T-cell (primary cell): ENCODE data around the gene INTS14. TPM values are rescaled to one million over a fixed set of nuclear protein-coding genes. Genes with fewer than 3 reads are reported as not detected.

Experiments used
- ATAC-seq, 4 experiments: fragments of 200-7000 bp in 3 of 4; fragments of 150-1000 bp in 1 of 4; cut with Tn5 transposase; replicated peaks in 1 of 4; 1 replicate in 3 of 4; 2 replicates in 1 of 4; pipeline ENCODE4 v1.10.0; 2021; ENCODE audit warnings: moderate library complexity in 3 of 4, mild to moderate bottlenecking in 2 of 4, moderate number of reproducible peaks in 1 of 4
- CTCF ChIA-PET, 2 donors: fragments of 300-600 bp; sonication (Branson Sonifier 250); formaldehyde crosslinking; loops; one replicate each; lab custom pipeline; 2022; ENCODE audit warnings: antibody characterized with exemption in 2 of 2; lab: Charles Lee
- POLR2A ChIA-PET, 2 donors: fragments of 300-600 bp; sonication (Branson Sonifier 250); formaldehyde crosslinking; loops; one replicate each; lab custom pipeline; 2022; ENCODE audit warnings: antibody characterized with exemption in 2 of 2; lab: Charles Lee
- DNase-seq, 35 experiments: peaks; one replicate each; pipeline versions ENCODE4 v3.0.0 to v3.0.0-alpha.2; 2013 to 2023
- H3K27ac ChIP-seq: one replicate; pipeline ENCODE4 v1.5.1; 2013; ENCODE audit warnings: low read length
- H3K27me3 ChIP-seq, 2 experiments: replicated peaks in 1 of 2; 1 replicate in 1 of 2; 2 replicates in 1 of 2; pipeline versions ENCODE4 v1.6.1 to v1.7.0; 2013; ENCODE audit warnings: low read length in 1 of 2, mixed read lengths in 1 of 2; ENCODE audit not compliant: control insufficient read depth in 2 of 2, insufficient read depth in 2 of 2; ENCODE audit errors: extremely low read depth in 1 of 2
- H3K36me3 ChIP-seq, 2 donors: 1 replicate in 1 of 2; 2 replicates in 1 of 2; pipeline versions ENCODE4 v1.6.1 to v1.7.0; 2013; ENCODE audit warnings: low read length in 1 of 2; ENCODE audit not compliant: control insufficient read depth in 2 of 2, insufficient read depth in 1 of 2; ENCODE audit errors: extremely low read depth in 1 of 2
- H3K4me1 ChIP-seq, 2 experiments: 1 replicate in 1 of 2; 2 replicates in 1 of 2; pipeline versions ENCODE4 v1.6.1 to v1.7.0; 2013; ENCODE audit warnings: low read length in 2 of 2, mixed read lengths in 1 of 2; ENCODE audit not compliant: insufficient read depth in 2 of 2, control insufficient read depth in 1 of 2; ENCODE audit errors: extremely low read depth in 1 of 2
- H3K4me3 ChIP-seq, 2 donors: 1 replicate in 1 of 2; 2 replicates in 1 of 2; pipeline versions ENCODE4 v1.5.1 to v1.7.0; 2013; ENCODE audit warnings: mild to moderate bottlenecking in 2 of 2, low read length in 1 of 2, moderate library complexity in 1 of 2; ENCODE audit not compliant: control insufficient read depth in 1 of 2; ENCODE audit errors: extremely low read depth in 1 of 2
- H3K9me3 ChIP-seq: 2 replicates; pipeline ENCODE4 v1.7.0; 2013
- H3K27ac Mint-ChIP-seq, 2 donors: one replicate each; pipeline ENCODE4 v1.8.0; 2020 to 2021; ENCODE audit warnings: mild to moderate bottlenecking in 2 of 2, mixed read lengths in 2 of 2
- H3K27me3 Mint-ChIP-seq, 2 donors: one replicate each; pipeline ENCODE4 v1.8.0; 2021 to 2022; ENCODE audit warnings: mixed read lengths in 2 of 2
- H3K36me3 Mint-ChIP-seq: one replicate; pipeline ENCODE4 v1.8.0; 2021; ENCODE audit warnings: mixed read lengths
- H3K4me1 Mint-ChIP-seq, 3 donors: one replicate each; pipeline ENCODE4 v1.8.0; 2020 to 2022; ENCODE audit warnings: mixed read lengths in 3 of 3, mild to moderate bottlenecking in 1 of 3
- H3K4me3 Mint-ChIP-seq, 3 donors: one replicate each; pipeline ENCODE4 v1.8.0; 2020 to 2022; ENCODE audit warnings: mild to moderate bottlenecking in 3 of 3, mixed read lengths in 3 of 3, moderate library complexity in 3 of 3
- H3K9me3 Mint-ChIP-seq, 3 donors: one replicate each; pipeline ENCODE4 v1.8.0; 2020 to 2022; ENCODE audit warnings: mixed read lengths in 3 of 3
- WGBS: methylation state at CpG from one replicate; pipeline ENCODE4 v1.1.5; 2013; ENCODE audit warnings: missing lambda C conversion rate; ENCODE audit not compliant: insufficient coverage; 5-methylcytosine and 5-hydroxymethylcytosine counted together
- total RNA-seq, 35 experiments: library from RNA in 6 of 35; stranded (reverse) in 6 of 35; fragments of 120-200 nt in 1 of 35; gene quantifications; one replicate each; pipeline versions ENCODE4 v1.2.1 to v1.2.4 and lab custom pipeline; 2013 to 2026

INTS14 gene
- total RNA-seq, 5 donors from 2014 or later (not counting 1 experiment from before 2014, with no cell fraction given), result 26.6 to 36.4 (median 34.4) TPM

DNA sequence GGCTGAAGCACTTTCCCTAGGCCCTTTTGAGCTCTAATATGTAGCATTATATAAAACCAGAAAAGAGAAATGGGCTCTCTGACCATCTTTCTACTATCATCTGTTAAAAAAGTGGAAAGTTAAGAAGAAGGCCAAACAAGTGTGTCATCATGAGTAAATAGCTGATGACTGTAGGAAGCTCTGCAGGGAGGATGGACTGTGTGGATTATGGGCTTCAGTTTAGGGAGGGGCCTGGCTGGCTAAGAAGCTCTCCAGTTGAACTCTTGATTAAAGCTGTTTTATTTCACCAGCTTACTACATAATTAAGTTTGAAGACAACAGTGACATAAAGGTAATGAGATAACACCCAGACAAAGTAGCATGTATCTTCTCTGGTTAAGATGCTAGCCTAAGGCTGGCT is 30.6 kb downstream of the INTS14 start:
- H3K27ac Mint-ChIP-seq, result peak overlapping the region; percentile 62
- DNase-seq, result no peak
- Histone ChIP-seq H3K4me3 (no peak overlapping the region), H3K4me1 (peaks cover 8 to 10% of the 10 kb centered on the region in 2 experiments), H3K9me3 (no peaks in the 10 kb centered on the region), H3K27me3 (no peaks in the 10 kb centered on the region), H3K27ac (no peak overlapping the region), H3K36me3 (peaks cover 9 to 59% of the 10 kb centered on the region in 2 donors)
- H3K36me3 Mint-ChIP-seq, result peaks cover 66% of the 10 kb centered on the region
- H3K4me1 Mint-ChIP-seq, result peaks cover 27 to 28% (median 28%) of the 10 kb centered on the region in 3 donors
- no peaks in the 10 kb centered on the region for H3K9me3 Mint-ChIP-seq
- no peak overlapping the region for H3K4me3 Mint-ChIP-seq
- CTCF ChIA-PET, result no interaction called here
- ATAC-seq, result no peak
- POLR2A ChIA-PET, result interaction anchor here in 1 of 2 donors (0.6 kb wide), 1 partner anchor 898 kb away, joined by 3 read pairs; no protein-coding TSS in a partner anchor
- no peaks in the 10 kb centered on the region for H3K27me3 Mint-ChIP-seq

DNA sequence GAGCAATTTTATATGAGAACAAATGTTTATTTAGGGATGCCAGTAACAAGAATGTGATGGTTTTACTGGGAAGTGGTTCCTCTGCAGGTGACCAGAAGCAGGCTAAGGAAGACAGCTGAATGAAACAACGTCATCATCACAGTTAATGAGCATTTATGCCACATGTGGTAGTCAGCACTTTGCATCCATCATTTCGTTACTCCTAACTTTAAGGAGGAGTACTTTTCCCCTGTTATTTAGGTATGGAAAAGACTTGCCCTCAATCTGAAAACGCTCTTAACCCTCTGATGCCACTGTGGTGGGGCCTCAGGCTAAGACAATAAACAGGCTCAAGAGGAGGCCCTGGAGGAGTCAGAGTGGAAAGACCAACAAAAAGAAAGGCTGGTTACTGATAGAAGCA is 31.2 kb downstream of the INTS14 start:
- no peaks in the 10 kb centered on the region for H3K27me3 ChIP-seq
- no peak overlapping the region for H3K27ac ChIP-seq
- Mint-ChIP-seq H3K36me3 (peaks cover 66% of the 10 kb centered on the region), H3K4me3 (no peak overlapping the region), H3K27me3 (no peaks in the 10 kb centered on the region), H3K4me1 (peaks cover 25 to 28% (median 27%) of the 10 kb centered on the region in 3 donors), H3K9me3 (no peaks in the 10 kb centered on the region), H3K27ac (peak overlapping the region in 1 of 2 donors; percentile 62)
- WGBS, result no CpG with 5 or more reads among the region's 3 CpGs
- H3K4me1 ChIP-seq, result peaks cover 8% of the 10 kb centered on the region in 2 experiments
- CTCF ChIA-PET, result no interaction called here
- no peaks in the 10 kb centered on the region for H3K9me3 ChIP-seq
- POLR2A ChIA-PET, result no interaction called here
- ATAC-seq (no peak), DNase-seq (no peak)
- H3K4me3 ChIP-seq, result no peak overlapping the region
- H3K36me3 ChIP-seq, result peaks cover 9 to 59% of the 10 kb centered on the region in 2 donors

DNA sequence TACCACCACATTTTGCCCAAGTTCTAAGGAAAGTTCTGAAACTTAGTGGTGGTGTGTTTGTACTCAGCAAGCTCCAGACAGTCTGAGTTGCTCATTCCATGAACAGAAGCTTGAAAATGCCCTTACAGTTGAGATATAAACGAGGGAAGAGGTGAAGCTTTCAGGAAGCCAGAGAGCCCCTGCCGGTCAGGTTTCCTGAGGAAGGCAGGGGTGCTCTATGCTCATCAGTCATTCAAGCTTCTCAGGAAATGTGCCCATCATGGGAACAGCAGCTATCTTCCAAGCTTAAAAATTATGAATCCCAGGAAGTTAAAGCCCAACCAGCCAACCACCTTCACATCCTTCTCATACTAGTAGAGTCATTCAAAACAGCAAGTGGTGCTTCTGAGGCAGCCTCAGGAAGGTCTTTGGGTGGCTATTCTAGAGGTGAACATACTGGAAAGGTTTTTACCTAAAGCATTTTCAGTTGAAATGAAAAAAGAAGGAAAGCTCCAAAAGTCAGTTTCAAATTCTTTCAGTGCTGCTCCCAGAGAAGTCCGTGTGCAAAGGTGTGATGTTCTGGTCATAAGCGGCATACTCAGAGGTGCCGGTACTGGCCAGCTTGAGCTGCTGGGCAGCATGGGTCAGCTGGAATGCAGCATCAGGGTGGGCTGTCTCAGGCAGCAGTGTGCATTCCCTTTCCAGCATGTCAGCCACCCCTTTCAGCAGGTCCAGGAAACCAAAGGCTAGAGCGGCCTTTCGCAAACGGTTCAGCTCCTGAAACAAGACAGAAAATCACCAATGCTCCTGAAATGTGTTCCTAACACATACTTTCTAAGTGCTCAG is 31.8 kb downstream of the INTS14 start:
- Mint-ChIP-seq H3K9me3 (no peaks in the 10 kb centered on the region), H3K36me3 (peaks cover 64% of the 10 kb centered on the region), H3K4me1 (peaks cover 18 to 22% (median 20%) of the 10 kb centered on the region in 3 donors), H3K4me3 (no peak overlapping the region), H3K27me3 (no peaks in the 10 kb centered on the region), H3K27ac (peak overlapping the region; percentile 57 to 72)
- H3K36me3 ChIP-seq, result peaks cover 9 to 65% of the 10 kb centered on the region in 2 donors
- POLR2A ChIA-PET, result no interaction called here
- H3K27me3 ChIP-seq, result no peaks in the 10 kb centered on the region
- CTCF ChIA-PET, result no interaction called here
- no peak overlapping the region for H3K4me3 ChIP-seq
- DNase-seq, result no peak
- no peak overlapping the region for H3K27ac ChIP-seq
- no peaks in the 10 kb centered on the region for H3K9me3 ChIP-seq
- H3K4me1 ChIP-seq, result peaks cover 2 to 5% of the 10 kb centered on the region in 2 experiments
- WGBS, result 91% methylated on average over 4 of the region's 8 CpGs
- ATAC-seq, result no peak

DNA sequence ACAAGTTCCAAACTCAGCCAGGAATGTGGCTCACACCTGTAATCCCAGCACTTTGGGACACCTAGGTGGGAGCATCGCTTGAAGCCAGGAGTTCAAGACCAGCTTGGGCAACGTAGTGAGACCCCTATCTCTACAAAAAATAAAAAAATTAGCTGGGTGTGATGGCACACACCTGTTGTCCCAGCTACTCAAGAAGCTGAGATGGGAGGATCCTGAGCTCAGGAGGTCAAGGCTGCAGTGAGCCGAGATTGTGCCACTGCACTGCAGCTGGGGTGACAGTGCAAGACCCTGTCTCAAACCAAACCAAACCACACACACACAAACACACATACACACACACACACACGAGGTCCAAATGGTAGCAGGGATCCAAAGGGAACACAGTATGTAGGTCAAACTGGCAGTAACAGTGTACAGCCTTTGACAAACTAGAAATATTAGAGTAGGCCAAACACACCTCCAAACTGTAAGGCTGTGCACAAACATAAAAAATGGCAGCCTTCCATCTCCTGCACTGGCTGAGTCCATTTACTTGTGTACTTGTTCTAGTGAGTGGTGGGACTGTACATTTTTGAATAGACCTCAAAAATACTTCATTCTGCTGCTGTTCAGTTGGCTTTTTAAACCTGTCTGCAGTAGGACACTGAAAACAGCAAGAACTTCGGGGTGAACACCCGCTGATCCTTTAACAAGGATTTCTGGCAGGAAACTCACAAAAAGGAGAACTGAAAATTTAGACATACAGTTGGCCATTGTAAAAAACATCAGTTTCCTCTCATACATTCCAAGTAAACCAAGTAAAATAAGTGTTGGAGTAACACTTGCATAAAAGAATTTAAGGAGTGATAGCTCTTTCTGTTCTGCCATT is 33.6 kb downstream of the INTS14 start:
- Mint-ChIP-seq H3K27me3 (no peaks in the 10 kb centered on the region), H3K27ac (peak overlapping the region in 1 of 2 donors; percentile 60), H3K4me3 (no peak overlapping the region), H3K9me3 (no peaks in the 10 kb centered on the region), H3K36me3 (peaks cover 48% of the 10 kb centered on the region), H3K4me1 (peaks cover 2 to 6% (median 4%) of the 10 kb centered on the region in 3 donors)
- Histone ChIP-seq H3K4me1 (no peaks in the 10 kb centered on the region), H3K36me3 (peaks cover 9 to 64% of the 10 kb centered on the region in 2 donors), H3K4me3 (no peak overlapping the region), H3K27ac (no peak overlapping the region), H3K27me3 (no peaks in the 10 kb centered on the region), H3K9me3 (no peaks in the 10 kb centered on the region)
- 82% methylated on average over 4 of the region's 6 CpGs for WGBS
- ChIA-PET POLR2A (no interaction called here), CTCF (no interaction called here)
- ATAC-seq (no peak), DNase-seq (no peak)

DNA sequence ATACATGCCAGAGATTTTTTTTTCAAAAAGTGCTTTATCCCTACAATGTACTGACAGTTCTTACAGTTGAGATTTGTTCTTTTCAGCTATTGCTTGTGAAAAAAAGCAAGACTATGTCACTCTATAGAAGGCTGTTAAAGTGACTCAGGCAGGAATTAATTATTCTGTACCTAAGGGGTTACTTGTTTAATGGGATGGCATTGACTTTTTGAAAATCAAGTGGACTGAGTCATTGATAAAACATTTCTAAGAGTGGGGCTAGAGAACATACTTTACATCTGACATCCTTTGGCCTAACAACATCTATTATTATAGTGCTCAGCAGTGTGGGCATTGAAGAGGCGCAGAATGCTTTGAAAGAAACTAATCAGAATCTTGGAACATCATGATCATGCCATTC is 34.3 kb downstream of the INTS14 start:
- Mint-ChIP-seq H3K27me3 (no peaks in the 10 kb centered on the region), H3K27ac (peak overlapping the region in 1 of 2 donors; percentile 17), H3K9me3 (no peaks in the 10 kb centered on the region), H3K4me1 (no peaks in the 10 kb centered on the region), H3K4me3 (no peak overlapping the region), H3K36me3 (peaks cover 43% of the 10 kb centered on the region)
- Histone ChIP-seq H3K27ac (no peak overlapping the region), H3K36me3 (peaks cover 9 to 63% of the 10 kb centered on the region in 2 donors), H3K4me1 (no peaks in the 10 kb centered on the region), H3K4me3 (no peak overlapping the region), H3K27me3 (no peaks in the 10 kb centered on the region), H3K9me3 (no peaks in the 10 kb centered on the region)
- ChIA-PET CTCF (no interaction called here), POLR2A (interaction anchor here in 1 of 2 donors (0.5 kb wide), 1 partner anchor 215 kb away, joined by 6 read pairs; no protein-coding TSS in a partner anchor)
- ATAC-seq (no peak), DNase-seq (no peak)
- no CpG with 5 or more reads among the region's 1 CpG for WGBS

- Histone ChIP-seq H3K27ac (no peak overlapping the region), H3K4me1 (no peaks in the 10 kb centered on the region), H3K9me3 (no peaks in the 10 kb centered on the region), H3K4me3 (no peak overlapping the region), H3K36me3 (peaks cover 7 to 42% of the 10 kb centered on the region in 2 donors), H3K27me3 (no peaks in the 10 kb centered on the region)
- ChIA-PET CTCF (no interaction called here), POLR2A (no interaction called here)
- Mint-ChIP-seq H3K27me3 (no peaks in the 10 kb centered on the region), H3K4me1 (no peaks in the 10 kb centered on the region), H3K4me3 (no peak overlapping the region), H3K27ac (no peak overlapping the region), H3K36me3 (peaks cover 32% of the 10 kb centered on the region), H3K9me3 (no peaks in the 10 kb centered on the region)
- no peak for ATAC-seq
- no CpG with 5 or more reads among the region's 2 CpGs for WGBS
- no peak for DNase-seq
Measured at GRCh38 chr15:65571971-65572370, 39.0 kb downstream of the INTS14 start.
